Endometrial microvascular endothelial cells (primary cell): ENCODE results near the gene KRTAP10-11. TPM values are rescaled to one million over a fixed set of nuclear protein-coding genes. Genes with fewer than 3 reads are reported as not detected.
"Not testable (repeated sequence)": the region's sequence is repeated elsewhere in the genome, so short reads cannot be mapped to it uniquely, and the experiment has no call there.

Source experiments
- in situ Hi-C: cut with HindIII; loops from 2 replicates; pipeline ENCODE4 v1.10.0; 2017; ENCODE audit warnings: low sequenced_read_pairs, low pct_unique_long_range_greater_than_20kb; ENCODE audit errors: inconsistent ontology term
- total RNA-seq: library from RNA; depleted of rRNA; stranded (reverse); fragments of >200 nt; gene quantifications from one replicate; pipeline ENCODE4 v1.2.3, GENCODE V29; 2015; ENCODE audit errors: inconsistent ontology term

Gene KRTAP10-11
- total RNA-seq, 1 donor from 2014 or later, result not detected

DNA sequence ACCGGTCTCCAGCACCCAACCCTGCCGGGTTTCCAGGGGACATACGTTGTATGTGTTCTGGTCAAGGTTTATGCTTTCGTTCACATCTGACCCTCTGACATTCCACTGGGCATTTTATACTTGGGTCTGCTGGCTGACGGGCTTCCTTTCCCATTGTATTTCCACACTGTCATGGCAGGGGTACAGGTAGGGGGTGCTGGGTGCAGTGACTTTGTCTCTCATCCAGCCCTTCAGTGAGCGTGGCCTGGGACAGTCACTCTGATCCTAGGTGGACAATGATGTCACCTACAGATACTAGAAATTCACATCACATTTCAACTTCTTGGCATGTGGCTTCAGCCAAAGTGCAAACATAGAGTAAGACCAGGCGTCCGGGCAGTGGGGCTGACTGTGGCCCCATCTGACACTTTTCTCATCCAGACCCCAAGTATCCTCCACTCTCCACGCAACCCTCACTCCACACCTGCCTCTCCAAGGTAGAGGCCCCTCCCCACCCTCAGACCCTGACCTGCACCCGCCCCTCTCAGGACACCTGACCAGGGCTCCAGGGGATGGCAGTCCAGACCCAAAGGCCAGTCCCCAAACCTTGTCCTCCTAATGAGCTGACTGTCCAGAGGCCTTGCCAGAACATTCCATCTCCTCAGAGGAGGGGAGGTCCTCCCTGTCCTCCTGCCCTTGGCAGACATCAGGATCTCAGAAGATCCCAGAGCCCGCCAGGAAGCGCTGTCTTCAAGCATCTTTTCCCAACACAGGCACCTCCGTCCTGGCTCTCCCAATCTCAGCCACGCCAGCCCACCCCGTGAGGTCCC lies 9.8 kb upstream of the KRTAP10-11 start:
- in situ Hi-C loops, result no loop called here

DNA sequence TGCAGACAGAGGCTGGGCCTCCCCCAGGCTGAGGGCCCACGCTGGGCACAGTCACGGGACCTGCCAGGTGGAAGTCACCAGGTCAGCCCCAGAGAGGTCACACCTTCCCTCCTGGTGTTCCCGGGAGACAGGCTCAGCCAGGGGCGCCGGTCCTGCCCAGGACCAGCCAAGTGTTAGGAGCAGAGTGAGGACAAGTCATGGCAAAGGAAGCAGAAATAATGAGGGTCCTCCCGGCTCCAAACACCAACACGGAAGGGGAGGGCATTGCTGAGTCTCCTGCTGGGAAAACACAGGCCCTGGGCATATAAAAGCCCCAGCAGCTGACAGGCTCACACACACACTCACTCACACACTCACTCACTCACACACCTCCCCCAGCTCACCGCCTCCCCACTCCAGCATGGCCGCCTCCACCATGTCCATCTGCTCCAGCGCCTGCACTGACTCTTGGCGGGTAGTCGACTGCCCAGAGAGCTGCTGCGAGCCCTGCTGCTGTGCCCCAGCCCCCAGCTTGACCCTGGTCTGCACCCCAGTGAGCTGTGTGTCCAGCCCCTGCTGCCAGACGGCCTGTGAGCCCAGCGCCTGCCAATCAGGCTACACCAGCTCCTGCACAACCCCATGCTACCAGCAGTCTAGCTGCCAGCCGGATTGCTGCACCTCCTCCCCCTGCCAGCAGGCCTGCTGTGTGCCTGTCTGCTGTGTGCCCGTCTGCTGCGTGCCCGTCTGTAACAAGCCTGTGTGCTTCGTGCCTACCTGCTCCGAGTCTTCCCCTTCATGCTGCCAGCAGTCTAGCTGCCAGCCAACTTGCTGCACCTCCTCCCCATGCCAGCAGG lies 9.0 kb upstream of the KRTAP10-11 start, which contains the start of gene KRTAP10-10:
Gene KRTAP10-10 (plus strand): TSS at position 339 of the 833 bp plus-strand sequence. CDS start 62 bp downstream, at position 401.
- in situ Hi-C loops, result no loop called here

DNA sequence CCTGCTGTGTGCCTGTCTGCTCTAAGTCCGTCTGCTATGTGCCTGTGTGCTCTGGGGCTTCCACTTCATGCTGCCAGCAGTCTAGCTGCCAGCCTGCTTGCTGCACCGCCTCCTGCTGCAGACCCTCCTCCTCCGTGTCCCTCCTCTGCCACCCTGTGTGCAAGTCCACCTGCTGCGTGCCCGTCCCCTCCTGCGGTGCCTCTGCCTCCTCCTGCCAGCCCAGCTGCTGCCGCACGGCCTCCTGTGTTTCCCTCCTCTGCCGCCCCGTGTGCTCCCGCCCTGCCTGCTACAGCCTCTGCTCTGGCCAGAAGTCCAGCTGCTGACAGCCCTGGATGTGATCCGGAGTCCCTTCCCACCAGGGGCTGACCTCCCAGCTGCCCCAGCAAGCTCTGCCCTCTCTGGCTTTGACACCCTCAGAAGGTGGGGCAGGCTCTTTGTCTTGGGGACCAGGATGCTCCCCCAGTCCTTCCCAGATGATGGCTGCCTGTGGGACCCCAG lies 8.3 kb upstream of the KRTAP10-11 start:
- in situ Hi-C loops, result not testable (repeated sequence)

DNA sequence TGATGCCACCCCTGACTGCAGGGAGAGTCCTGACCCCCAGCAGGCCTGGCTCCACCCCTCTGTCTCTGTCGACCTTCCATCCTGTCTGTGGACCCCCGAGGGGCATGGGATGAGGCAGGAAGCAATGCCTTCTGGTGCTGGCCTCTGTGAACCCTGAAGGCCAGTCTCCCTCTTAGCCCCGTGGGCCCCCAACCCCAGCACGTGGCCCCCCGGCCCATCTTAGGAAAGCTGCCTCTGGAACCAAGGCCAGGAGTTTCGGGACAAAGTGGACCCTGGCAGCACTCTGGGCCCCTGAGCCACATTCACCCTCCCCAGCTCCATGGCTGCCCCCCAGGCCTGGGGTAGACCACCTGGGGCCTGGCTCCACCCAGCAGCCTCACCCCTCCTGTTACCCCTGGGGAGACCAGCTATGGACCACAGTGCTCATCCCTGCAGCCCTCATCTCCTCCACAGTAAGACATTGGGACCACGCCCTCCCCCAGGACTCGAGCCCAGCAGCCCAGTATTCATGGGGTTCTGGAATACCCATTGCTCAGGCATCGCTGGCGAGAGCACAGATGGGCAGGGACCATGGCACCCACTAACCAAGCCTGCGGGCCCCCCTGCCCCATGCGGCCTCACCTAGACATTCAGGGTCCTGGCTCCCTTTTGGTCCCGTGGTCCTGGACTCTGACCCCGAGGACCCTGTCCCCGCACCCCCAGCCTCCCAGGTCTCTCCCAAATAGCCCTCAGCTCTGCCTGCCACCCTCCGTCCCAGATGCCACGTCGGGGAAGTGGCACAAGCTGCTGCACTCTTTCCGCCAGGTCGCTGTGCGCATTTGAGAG lies 7.5 kb upstream of the KRTAP10-11 start:
- in situ Hi-C loops, result not testable (repeated sequence)

DNA sequence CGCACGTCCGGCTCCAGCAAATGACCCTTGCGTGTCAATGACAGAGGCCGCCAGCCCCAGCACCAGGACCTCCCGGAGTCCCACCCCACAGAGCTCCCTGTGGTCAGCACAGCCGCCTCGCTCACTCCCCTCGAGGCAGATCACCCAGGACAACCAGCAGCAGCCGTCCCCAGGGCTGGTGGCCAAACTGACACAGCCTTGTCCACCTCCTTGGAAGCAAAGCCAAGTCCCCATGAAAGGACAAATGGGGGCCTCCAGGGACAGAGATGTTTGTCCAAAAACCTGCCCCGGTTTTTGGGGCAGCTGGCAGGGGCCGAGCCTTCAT lies 6.9 kb upstream of the KRTAP10-11 start:
- in situ Hi-C loops, result no loop called here

DNA sequence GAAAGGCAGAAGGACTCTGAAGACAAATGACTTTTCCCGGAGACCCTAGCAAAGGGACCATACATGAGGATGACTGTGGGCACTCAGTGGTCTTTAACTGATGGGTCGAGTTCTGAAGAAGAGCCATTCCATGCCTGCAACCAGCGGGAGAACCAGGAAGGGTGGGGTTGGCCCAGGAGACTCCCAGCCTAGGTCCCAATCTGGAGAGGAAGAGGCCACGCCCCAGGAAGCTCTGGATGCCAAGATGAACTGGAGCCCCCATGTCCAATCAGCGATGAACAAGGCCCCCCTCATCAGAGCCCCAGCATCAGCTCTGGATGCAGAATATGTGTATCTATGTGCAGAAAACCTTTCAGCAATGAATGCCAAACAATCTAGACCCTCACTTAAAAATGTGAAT lies 5.5 kb upstream of the KRTAP10-11 start:
- in situ Hi-C loops, result no loop called here

DNA sequence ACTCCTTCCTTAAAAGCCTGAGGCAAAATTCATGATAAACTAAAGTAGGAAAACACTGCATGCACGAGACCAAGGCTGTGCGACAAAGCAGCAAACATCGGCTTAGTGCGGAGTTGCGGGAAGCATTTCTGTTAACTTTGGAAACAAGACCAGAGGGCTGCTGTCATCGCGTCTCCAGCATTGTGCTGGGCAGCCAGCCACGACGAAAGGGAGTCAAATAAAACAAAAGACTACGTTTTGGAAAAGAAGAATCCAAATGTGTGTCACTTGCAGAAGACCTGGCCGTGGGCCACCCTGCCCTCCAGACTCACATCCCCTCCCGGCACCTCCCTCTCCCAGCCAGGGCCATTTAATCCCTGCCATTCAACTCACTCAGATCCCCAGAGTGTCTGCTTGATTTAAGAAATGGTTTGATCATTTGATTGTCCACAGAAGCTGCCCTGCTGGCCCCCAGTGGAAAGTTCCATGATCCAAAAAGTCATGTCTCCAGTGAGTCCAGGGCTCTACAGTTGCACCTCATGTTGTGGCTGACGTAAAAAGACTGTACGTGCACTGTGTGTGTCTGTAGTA lies 2.4 kb upstream of the KRTAP10-11 start:
- in situ Hi-C loops, result no loop called here

DNA sequence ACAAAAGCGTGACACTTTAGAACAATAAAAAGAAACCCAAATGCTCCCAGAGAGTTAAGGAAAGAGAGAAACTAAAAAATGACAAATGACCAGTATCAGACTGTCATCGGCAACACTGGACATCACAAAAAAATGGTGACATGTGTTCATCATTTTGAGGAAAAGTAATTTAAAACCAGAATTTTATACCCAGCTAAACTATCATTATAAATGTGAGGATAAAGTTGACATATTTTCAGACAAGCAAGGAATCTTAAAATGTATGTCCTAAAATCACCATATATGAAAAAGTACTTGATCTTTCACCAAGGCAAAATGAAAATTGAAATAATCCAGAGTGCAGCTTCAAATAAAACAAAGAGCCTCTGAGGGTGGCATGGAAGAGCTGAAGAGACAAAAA lies 1.3 kb upstream of the KRTAP10-11 start:
- in situ Hi-C loops, result no loop called here

DNA sequence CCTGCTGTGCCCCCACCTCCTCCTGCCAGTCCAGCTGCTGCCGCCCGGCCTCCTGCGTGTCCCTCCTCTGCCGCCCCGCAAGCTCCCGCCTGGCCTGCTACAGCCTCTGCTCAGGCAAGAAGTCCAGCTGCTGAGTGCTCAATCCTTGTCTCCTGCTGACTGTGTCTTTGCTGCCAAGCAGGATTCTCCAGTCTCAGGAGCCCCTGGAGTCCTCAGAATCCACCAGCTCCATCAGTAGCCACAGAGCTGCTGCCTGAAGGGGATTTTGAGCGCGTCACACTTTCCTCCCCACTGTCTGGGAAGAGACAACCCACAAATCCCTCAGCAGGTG lies 973 bp downstream of the KRTAP10-11 start:
- in situ Hi-C loops, result no loop called here

DNA sequence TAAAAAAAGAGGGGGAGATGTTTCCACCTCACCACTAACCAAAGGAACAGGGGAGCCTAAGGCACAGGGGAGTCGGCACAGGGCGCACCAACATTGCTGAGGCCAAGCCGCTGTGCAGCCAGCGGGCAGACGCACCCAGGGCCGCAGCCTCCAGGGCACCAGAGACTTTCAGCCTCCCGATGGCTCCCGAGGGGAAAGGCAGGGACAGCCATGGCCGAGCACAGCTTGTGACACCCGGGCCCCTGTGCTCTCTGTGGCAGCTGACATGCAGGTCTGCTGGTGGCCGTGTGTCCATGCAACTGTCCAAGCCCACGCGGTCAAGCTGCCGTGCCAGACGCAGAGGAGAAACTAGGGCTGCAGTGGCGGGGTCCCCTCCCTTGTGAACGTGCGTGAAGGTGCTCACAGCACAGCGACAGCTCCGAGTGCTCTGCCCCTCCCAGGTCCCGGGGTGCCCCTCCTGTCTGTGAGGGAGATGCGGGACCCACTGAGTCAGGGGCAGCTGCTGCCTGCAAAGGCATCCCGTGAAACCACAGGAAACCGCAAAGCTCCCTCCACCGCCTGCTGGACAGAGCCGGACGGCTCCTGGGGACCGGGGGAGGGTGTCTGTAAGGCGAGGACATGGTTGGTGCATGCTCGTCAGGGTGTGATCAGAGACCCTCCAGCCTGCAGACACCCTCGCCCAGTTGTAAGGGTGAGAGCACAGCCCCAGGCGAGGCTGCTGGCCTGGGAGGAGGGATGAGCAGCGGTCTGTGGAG lies 2.5 kb downstream of the KRTAP10-11 start:
- in situ Hi-C loops, result no loop called here

DNA sequence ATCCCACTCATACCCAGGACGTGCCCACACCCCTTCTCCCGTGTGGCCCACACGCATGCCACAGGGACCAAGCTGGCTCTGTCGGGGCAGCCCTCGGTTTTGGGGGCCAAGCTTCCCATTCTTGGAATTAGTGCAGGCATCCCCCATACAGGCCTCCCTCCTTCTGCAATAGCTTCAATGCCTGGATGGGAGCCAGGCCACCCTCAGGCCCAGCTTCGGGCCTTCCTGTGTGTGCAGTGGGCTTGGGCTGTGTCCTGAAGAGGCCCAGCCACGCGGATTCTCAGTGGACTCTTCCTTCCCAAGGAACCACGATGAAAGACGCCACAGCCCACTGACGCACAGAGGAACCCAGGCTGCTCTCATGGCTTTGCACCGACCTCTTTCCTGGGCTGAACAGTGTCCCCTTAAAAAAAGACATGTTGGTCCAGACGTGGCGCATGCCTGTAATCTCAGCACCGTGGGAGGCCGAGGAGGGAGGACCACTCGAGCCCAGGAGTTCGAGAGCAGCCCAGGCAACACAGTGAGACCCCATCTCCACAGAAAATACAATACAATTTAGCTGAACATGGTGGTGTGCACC lies 3.4 kb downstream of the KRTAP10-11 start:
- in situ Hi-C loops, result no loop called here

DNA sequence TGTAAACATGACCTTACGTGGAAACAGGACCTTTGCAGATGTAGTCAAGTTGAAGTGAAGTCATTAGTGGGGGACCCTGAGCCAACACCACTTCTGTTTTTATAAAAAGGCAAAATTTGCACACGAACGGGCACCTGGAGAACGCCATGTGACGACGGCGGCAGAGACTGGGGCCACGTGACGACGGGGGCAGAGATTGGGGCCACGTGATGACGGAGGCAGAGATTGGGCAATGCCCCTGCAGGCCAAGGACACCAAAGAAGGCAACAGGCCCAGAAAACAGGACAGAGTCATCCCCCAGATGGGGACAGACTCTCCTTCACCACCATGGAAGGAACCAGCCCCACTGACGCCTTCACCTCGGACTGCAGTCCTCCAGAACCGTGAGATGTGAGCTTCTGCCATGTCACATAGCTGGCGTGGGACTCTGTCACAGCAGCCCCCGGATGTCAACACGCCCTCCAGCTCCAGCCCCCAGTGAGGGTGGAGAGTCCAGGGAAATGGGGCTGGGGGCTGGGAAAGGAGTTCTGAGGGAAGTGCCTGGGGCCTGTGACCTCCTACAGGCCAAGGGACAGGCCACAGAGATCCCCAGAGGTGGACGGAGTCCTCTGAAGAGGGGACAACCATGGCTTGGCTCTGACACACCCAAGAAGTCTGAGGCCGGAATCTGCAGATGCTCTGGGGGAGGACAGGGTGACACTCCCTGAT lies 4.2 kb downstream of the KRTAP10-11 start:
- in situ Hi-C loops, result no loop called here

DNA sequence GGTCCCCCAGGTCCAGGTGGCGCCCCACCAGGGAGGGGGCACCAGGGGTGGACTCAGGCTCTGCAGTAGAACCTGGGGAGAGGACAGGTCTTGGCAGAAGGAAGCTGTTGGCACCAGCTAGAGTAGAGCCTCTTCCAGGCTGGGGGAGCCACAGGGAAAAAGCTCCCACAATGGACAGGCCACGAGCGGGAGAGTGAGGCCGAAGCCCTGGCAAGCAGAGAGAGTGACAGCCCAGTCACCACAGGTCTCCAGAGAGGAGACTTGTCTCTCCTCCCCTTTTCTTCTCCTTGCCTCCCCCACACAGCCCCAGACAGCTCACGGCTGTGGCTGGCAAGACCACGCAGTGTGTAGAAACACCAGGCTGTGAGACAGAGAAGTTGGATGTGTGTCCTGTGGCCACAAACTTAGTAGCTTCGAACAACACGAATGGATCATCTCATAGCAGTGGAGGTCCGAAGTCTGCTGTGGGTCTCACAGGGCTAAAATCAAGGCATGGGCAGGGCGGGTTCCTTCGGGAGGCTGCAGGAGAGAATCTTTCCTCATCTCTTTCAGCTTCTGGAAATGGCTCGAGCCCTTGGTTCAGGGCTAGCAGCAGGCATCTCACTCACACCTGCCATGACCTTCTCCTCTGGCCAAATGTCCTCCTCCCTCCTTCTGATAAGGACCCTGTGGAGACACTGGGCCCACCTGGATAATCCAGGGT lies 4.9 kb downstream of the KRTAP10-11 start:
- in situ Hi-C loops, result no loop called here

DNA sequence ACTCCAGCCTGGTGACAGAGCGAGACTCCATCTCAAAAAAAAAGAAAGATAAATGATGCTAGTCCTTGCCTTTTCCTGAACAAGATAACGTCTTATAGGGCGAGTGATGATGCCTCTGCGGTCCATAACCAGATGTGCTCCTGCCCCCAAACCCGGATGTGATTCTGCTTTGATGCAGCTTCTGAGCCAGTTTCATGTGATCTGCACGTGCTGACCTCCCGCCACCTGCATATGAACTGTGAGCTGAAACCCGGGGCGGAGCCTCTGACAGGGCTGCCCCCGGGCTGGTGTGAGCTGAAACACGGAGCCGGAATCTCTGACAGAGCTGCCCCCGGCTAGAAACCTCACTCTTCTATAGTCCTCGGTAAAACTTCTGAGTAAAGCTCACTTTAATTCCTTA lies 6.9 kb downstream of the KRTAP10-11 start:
- in situ Hi-C loops, result no loop called here

DNA sequence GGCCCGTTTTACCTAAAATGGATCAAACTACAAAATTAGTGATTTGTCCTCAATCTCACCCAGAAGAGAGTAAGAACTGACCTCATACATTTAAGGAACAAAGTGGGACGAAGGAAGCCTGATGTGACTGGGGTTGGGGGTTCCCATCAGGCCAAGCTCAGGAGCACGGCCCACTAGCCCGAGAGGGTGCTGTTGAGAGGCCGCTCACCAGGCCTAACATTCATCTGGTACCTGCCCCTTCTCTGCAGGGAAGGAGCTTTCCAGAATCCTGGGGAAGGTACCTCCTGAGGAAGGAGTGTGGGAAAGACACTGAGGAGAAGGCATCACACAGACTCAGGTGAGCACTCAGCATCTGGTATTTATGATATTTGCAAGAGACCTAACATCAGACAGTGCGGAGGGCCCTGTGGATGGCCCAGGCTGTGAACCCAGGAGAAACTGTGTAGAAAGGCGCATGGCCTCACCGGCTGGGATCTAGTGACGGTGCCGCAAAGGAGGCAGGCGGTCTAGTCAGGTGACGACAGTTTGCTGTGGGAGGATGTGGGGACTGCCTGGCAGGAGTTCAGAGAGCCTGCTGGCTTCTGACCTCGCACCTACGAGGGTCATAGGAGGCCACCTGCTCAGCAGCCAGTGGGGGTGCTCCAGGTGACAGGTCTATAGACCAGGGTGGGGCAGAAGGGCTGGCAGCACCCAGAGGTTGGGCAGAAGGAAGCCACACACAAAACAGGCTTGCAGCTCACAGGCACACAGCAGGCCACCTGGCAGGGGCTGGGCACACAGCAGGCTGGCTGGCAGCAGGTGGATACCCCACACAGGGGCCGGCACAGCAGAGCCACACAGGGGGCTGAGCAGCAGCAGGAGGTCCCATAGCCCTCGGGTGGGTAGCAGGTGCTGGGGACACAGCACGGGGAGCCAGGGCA lies 7.7 kb downstream of the KRTAP10-11 start:
- in situ Hi-C loops, result no loop called here
